ENCODE data around the gene LDLRAD4.

GRCh38 chr18:13548106-13548819, 329.7 kb downstream of the LDLRAD4 start:
- no peak for TF ChIP-seq CREB1 (IDR thresholded peaks at IDR 0.05; ENCODE audit: low read depth)
- no peak for TF ChIP-seq RAD21 (IDR thresholded peaks at IDR 0.05; ENCODE audit: low read depth)
- TF ChIP-seq TCF12 (IDR thresholded peaks at IDR 0.05; ENCODE audit: low read depth): no peak
- TF ChIP-seq EP300 (IDR thresholded peaks at IDR 0.05; ENCODE audit: borderline replicate concordance): no peak
- no peak for TF ChIP-seq TEAD4 (IDR thresholded peaks at IDR 0.05)
- TF ChIP-seq YY1 (IDR thresholded peaks at IDR 0.05; ENCODE audit: low read depth): no peak
- TF ChIP-seq ZBTB7A (IDR thresholded peaks at IDR 0.05; ENCODE audit: low read depth): no peak
- TF ChIP-seq NFIC (IDR thresholded peaks at IDR 0.05): no peak
- no peak for TF ChIP-seq TAF1 (IDR thresholded peaks at IDR 0.05; ENCODE audit: low read depth)
